Omental fat pad (tissue), 4 donors: Measurements from ENCODE around the gene GBP6. TPM values are rescaled to one million over a fixed set of nuclear protein-coding genes. Genes with fewer than 3 reads are reported as not detected.
"Not testable (repeated sequence)": the region's sequence is repeated elsewhere in the genome, so short reads cannot be mapped to it uniquely, and the experiment has no call there.

ENCODE experiments used
- ATAC-seq: fragments of 150-250 bp; one replicate; pipeline ENCODE4 v1.9.1; 2016; ENCODE audit warnings: mild to moderate bottlenecking, moderate library complexity; ENCODE audit not compliant: low FRiP score
- DNase-seq: peaks from one replicate; pipeline ENCODE4 v3.0.0-alpha.2; 2019; ENCODE audit warnings: low spot score
- CTCF ChIP-seq, 3 donors: fragments of 450-650 bp; IDR thresholded peaks; one replicate each; pipeline ENCODE4 v1.5.1; 2016 to 2017; ENCODE audit warnings: antibody characterized with exemption in 3 of 3, mild to moderate bottlenecking in 3 of 3, moderate library complexity in 2 of 3
- total RNA-seq, 4 donors: library from RNA; depleted of rRNA; stranded (reverse); fragments of >200 nt; gene quantifications; one replicate each; pipeline ENCODE4 v1.1.0, GENCODE V29; 2016

GBP6 gene
- total RNA-seq, 4 donors from 2014 or later = not detected

GRCh38 chr1:89425056-89425455, 61.2 kb downstream of the GBP6 start:
- DNase-seq (no peak), ATAC-seq (no peak)
- no peak for TF ChIP-seq CTCF (IDR thresholded peaks at IDR 0.05)

- no peak for TF ChIP-seq CTCF (IDR thresholded peaks at IDR 0.05)
- ATAC-seq = no peak
- no peak for DNase-seq
These were observed 65.2 kb downstream of the GBP6 start for GRCh38 chr1:89429062-89429461.

GRCh38 chr1:89429681-89430080, 65.8 kb downstream of the GBP6 start:
- ATAC-seq, DNase-seq: not testable (repeated sequence)

- DNase-seq (no peak), ATAC-seq (no peak)
- no peak for TF ChIP-seq CTCF (IDR thresholded peaks at IDR 0.05)
These were observed 69.6 kb downstream of the GBP6 start for GRCh38 chr1:89433421-89433820.

- not testable (repeated sequence) for DNase-seq, ATAC-seq
These were observed 70.4 kb downstream of the GBP6 start for GRCh38 chr1:89434058-89434780.

Other genes starting within 250 kb of the GBP6 start
- 100 to 1,000 TPM in 1 of 4 donors, 10 to 100 TPM in 3; 66.9 to 126 (median 81.6) TPM for gene GBP2, start 237.9 kb upstream of the GBP6 start, total RNA-seq
- not detected for gene GBP7, start 188.1 kb upstream of the GBP6 start, total RNA-seq
- 10 to 100 TPM in 1 of 4 donors, 1 to 10 TPM in 3; 4.1 to 95.2 (median 7.5) TPM for gene GBP4, start 165.1 kb upstream of the GBP6 start, total RNA-seq
- gene GBP5, start 91.2 kb upstream of the GBP6 start, total RNA-seq = 1 to 10 TPM; 2.4 to 9.1 (median 6.6) TPM
- gene LRRC8B, start 160.8 kb downstream of the GBP6 start, total RNA-seq = 10 to 100 TPM in 2 of 4 donors, 1 to 10 TPM in 2; 5.7 to 30.3 (median 10.7) TPM